ENCODE results near the gene HDX.
A peak's percentile ranks its signal among the peaks of the same experiment; 100 is the strongest.
"Not testable (repeated sequence)": the region's sequence is repeated elsewhere in the genome, so short reads cannot be mapped to it uniquely, and the experiment has no call there.

HDX gene

GRCh38 chrX:84501798-84502628 is at the start of gene HDX:
Gene HDX (minus strand): TSS chrX:84502453. CDS start chrX:84475397, 27,056 bp downstream.
- DNase-seq: peak; percentile 40

DNA sequence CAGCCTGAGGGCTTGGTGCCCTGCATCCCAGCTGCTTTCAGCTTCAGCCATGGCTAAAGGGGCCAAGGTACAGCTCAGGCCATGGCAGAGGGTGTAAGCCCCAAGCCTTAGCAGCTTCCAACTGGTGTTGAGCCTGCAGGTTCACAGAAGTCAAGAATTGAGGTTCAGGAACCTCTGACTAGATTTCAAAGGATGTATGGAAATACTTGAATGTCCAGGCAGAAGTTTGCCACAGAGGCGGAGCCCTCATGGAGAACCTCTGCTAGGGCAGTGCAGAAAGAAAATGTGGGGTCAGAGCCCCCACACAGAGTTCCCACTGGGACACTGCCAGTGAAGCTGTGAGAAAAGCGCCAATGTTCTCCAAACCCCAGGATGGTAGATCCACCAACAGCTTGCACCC is 39.1 kb upstream of the HDX start:
- DNase-seq: not testable (repeated sequence)

GRCh38 chrX:84537627-84538026 is 35.4 kb upstream of the HDX start:
- not testable (repeated sequence) for DNase-seq

- DNase-seq: no peak
Observed at GRCh38 chrX:84488426-84488825, 13.8 kb downstream of the HDX start.

- DNase-seq: no peak
Observed at GRCh38 chrX:84487365-84488353, 14.6 kb downstream of the HDX start.

DNA sequence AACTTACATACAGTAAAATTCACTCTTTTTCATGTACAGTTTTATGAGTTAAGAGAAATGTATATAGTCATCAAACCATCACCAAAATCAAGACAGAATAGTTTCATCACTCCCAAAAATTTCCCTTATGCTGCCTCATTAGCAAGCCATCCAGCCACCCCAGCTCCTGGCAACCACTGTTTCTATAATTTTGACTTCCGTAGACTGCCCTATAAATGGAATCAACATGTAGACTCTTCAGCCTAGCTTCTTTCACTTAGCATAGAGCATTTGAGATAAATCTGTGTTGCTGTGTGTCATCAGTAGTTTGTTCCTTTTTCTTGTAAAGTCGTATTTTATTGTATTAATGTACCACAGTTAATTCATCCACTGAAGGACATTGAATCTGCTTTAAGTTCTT is 23.2 kb downstream of the HDX start:
- DNase-seq: no peak

DNA sequence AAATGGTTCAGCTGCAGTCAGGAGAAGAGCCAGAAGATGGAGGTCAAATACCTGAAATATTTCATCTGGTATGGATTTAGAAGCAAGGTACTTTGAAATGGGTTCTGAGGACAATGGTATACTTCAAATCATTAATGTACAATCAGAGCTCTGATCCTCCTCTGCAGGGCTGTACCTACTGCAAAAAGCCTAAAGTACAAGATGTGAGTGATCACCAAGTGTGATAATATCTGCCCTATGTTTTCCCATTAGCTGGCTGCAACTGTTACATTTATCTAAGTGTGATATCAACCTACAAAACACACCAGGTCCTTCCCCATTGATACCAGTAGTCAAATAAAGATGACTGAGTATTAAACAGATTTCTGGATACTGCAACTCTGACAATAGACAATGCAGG is 25.1 kb downstream of the HDX start:
- no peak for DNase-seq

GRCh38 chrX:84475596-84475995 is 26.7 kb downstream of the HDX start:
- no peak for DNase-seq

DNA sequence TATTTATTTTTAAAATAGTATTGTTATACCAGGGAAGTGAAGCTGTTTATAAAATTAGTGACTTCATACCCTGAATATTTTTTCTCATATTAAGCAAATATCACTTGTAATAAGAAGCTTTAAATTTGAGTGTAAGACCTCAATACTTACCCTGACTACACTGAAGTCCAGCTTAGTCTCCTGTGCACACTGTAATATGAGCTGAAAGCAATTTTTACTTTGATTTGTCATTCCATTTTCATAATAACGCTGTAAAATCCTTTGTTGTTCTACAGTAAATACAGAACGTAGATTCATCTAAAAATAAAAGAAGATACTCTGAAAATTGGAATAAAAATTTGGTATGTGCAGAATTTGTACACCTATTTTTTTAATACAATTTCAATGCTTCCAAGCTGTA is 27.2 kb downstream of the HDX start:
- DNase-seq: no peak

- no peak for DNase-seq
Observed at GRCh38 chrX:84469226-84469625, 33.0 kb downstream of the HDX start.

DNA sequence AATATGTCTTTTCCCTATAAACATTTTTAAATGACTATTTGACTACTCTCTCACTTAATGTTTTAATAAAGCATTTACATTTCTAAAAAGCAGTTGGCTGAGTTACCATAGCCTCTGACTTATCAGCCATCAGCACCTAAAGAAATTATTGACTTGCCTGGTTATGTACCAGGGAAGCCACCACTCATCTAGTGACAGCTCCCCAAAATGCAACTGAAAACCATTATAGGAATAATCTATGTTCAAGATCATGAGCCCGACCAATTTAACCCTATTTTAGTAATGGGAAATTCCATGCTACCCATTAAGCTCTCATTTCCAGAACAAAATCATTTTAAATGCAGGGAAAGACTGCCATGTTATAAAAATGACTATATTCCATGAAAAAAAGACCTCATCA is 34.4 kb downstream of the HDX start:
- DNase-seq: no peak

- no peak for DNase-seq
Observed at GRCh38 chrX:84453351-84454246, 48.7 kb downstream of the HDX start.

DNA sequence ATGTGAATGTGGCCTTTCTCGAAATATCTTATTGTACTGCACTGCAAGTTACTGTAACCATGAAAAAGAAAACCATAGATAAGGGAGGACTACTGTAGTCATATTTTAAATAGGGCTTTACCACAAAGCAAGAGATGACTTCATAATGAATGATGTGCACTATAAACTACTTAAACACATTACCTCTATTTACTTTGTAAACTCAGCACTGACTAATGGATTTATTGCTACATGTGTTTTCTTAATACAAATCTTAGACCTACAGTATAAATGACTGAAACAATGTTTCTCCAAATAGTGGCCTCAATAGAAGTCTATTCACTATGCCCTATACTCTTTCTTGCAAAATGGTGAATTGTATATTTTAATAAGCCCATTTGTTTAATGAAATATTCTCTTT is 61.1 kb downstream of the HDX start:
- no peak for DNase-seq

DNA sequence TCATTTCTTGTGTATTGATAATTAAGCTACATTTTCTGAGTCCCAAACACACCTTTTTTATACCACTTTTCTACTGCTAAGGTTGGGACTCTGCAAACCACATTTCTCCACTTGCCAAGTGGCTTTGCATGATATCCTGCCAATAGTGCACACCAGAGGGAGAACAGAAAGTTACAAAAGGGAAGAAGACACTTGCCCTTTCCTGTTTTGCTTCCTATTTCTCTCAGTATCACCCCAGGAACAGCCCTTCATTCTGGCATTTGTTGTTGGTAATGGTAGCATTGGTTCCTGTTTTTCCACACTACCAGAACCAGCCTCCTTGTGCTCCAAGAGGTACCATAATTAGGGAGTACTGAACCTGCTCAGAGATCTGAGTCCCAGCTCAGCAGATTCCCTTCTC is 87.1 kb downstream of the HDX start:
- no peak for DNase-seq

DNA sequence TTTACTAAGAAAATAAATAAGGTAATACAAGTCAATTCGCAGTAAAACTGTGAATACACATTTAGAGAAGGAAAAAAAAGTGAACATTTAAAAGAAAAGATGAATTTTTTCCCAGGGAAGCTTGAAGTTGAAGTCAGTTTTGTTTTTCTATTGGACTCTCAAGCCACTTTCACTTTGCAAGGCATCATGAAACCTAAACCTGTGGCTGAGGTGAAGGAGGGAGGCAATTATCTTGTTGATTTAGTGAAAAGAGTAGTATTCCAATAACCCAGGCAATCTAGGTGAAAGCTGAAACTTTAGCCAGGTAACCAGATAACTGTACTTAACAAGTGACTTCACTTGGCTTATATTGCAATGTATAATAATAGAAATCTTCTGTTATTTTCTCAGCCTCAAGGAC is 138.6 kb downstream of the HDX start:
- no peak for DNase-seq

DNA sequence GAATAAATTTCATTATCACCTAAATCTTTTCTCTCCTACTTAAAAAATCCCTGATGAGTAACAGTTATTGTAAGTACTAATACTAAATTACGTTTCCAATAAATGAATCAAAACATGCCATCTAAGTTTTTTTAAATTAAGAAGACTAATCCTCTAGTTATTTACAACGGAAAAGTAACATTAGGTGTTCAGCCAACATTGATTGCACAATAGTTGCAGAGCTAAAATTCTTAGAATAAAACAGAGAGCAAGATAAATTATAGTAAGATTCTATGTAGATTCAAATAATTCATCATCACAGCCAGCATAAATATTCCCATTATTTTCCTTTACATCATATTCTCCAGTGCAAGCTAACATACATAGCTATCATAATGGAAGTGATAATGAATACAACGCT is 139.2 kb downstream of the HDX start:
- no peak for DNase-seq

DNA sequence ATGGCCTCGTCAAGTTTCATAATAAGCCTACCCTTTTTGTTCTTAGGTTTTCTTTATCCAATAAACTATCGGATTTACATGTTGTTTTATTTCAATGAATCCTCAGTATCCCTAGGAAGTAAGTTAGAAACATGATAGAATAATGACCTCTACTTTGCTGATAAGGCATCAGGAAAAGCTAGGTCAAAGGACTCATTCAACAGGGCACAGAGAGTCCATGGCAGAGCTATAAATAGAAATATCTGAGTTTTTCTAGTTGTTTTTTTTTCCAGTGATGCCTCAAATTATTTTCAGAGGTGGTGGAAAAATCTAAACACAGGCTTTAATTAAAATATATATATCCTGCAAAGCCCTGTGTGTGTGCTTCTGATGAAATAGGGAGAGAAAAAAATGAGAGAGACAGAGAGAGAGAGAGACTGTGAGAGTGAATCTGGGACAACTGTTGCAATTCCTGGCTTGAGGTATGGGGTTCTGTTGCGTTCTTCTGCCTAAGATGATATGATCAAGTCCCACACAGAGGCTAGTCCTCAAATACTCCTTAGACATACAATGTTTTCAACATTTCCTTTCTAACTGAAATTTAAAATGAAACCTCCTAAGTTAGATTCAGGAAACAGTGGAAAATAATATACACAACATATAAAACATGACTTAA is 139.9 kb downstream of the HDX start:
- DNase-seq: no peak

DNA sequence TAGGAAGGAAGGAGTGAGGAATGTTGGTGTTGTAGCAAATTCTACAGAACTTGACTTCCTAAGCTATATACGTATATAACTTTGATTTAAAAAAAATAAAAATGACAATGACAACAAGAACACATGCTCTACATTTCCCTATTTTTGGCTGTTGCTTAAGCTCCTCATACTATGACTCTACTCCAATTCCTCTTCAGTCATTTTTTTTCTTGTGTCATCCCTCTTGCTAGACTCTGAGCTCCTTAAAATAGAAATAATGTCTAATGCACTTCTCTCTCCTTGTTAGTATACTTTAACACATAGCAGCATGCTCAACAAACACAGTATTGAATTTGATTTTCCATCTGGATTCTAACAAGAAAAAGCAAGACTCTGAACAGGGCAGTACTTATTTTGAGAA is 144.0 kb downstream of the HDX start:
- DNase-seq: no peak

GRCh38 chrX:84357296-84357695 is 145.0 kb downstream of the HDX start:
- DNase-seq: no peak

GRCh38 chrX:84340968-84341367 is 161.3 kb downstream of the HDX start:
- DNase-seq: no peak

DNA sequence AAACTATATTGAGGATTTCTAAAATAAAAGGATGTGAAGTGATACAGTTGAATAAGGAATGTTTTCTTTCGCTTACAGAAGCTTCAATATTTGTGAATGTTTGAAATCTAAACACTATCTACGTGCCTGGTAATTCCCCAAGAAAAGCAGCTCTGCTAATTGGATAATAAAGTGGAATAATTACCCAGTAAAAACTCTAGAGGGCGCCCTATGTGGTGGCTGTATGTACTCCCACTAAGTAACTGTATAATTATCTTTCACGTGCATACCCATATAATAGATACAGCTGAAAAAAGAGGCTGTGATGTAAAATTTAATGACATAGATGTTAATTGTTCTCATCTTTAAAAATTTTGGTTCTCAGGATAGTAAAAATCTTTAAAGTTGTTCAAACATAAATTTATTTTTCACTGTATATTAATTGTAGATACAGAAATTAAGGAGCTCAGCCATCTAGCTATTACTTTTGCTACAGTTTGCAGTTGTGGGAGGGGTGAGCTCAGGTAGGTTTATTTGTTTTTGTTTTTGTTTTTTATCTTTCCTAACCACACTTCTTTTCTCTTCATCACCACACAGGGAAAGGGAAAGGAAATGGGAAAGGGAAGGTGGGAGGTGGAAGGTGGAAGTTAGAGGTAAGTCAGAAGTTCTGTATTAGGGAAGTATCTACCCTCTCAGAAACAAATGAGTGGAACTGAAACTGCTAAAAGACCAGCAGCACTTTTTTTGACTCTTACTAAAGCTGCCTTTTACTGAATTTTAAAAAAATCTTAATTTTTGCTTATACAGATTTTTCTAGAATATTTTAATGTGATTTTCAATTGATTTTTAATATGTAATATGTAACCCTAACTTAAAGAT is 162.5 kb downstream of the HDX start:
- no peak for DNase-seq

Measured in activated CD4-positive, alpha-beta T cell treated with anti-CD3 and anti-CD28 coated beads for 1 hour (primary cell).